ENCODE measurements around the gene UNC79.

UNC79 gene

GRCh38 chr14:93548102-93548843 lies 117.5 kb downstream of the UNC79 start:
- DNase-seq (ENCODE audit: low read depth) = no peak

- no peak for DNase-seq (ENCODE audit: low read depth)
These were observed 118.9 kb downstream of the UNC79 start for GRCh38 chr14:93549595-93549994.

DNA sequence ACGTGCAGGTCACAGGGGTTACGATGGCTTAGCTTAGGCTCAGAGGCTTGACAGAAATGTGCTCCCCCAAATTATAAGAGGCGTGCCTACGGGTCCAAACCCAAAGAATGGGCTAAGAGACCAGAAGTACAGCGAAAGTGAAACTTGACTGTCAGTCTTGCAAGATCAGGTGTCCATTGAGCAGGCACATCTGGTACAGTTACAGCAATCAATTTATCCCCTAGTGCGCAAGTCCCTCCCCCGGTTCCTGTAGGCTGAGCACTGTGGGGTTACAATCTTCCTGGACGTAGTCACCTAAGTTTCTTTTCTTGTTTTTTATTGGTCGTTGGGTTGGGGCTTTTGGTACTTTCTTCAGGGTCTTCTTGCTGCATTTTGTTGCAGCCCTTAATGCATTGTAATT lies 134.2 kb downstream of the UNC79 start:
- no peak for DNase-seq (ENCODE audit: low read depth)

- DNase-seq (ENCODE audit: low read depth) = no peak
These were observed 135.4 kb downstream of the UNC79 start for GRCh38 chr14:93566065-93566693.

- no peak for DNase-seq (ENCODE audit: low read depth)
These were observed 140.5 kb downstream of the UNC79 start for GRCh38 chr14:93571275-93571674.

DNA sequence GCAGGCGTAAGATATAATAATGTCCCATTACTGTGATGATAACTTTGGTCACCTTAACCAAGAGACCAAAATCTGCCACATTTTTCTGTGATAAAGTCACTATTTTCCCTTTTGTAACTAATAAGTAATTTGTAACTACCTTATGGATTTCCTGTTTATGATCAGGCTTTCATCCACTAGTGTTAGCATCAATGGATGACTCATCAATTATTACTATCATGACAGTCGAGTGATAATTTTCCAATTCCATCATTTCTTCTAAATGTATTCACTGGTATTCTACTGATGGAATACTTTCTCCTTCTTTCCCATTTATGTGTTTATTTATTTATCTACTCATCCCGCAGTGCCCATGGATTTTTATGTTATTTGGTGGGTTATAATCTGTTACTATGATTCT lies 148.4 kb downstream of the UNC79 start:
- DNase-seq (ENCODE audit: low read depth) = no peak

DNA sequence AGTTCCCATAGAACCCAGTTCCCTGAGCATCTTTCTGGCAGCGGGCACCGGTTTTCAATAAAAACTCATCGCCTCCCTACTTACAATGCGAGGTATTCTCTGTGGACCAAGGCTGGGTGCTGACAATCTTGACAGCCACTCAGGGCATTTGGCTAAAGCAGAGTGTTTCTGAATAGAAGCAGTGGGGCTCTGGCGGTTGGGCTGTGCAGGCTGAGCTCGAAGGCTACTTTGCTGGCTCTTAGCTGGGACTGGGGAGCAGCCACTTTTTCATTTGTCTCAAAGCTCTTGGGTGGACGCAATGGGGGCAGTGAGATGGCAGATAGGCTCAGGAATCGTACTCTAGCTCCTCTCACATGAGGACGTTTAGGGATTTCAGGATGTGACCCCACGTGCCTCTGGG lies 151.8 kb downstream of the UNC79 start:
- no peak for DNase-seq (ENCODE audit: low read depth)

DNA sequence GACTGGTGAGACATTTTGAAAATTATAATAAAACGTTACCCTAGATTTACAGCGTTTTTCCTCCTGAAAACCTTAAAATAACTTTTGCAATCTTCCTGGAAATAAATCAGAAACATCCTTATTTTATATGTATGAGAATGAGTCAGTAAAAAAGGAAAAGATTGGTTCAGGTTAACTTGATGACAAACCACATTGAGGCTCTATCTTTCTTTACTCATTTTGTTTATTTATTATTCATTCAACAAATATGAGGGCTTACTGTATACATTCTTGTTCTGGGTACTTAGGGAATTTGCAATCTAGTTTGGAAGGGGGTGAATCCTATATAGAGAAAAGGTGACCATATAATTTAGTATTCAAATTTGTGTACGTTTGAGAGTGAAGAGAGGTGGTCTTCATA lies 156.6 kb downstream of the UNC79 start:
- no peak for DNase-seq (ENCODE audit: low read depth)

DNA sequence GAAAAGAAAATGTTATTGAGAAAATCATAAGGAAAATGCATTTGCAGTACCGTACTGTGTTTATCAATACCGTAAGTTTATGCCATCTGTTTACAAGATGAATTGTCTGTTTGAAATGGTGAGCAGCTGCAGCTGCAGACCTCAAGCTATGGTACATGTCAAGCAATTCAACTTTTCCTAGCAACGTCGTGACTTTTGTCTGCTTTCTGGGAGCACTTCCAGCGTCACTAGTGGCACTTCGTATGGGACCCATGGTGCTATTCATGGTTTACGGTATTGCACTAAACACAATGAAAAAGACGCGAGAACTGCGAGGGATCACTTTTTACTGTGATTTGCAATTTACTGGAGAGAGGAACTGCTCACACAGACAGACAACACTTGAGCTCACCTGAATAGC lies 160.8 kb downstream of the UNC79 start:
- no peak for DNase-seq (ENCODE audit: low read depth)

GRCh38 chr14:93592786-93593185 lies 162.0 kb downstream of the UNC79 start:
- DNase-seq (ENCODE audit: low read depth) = no peak

DNA sequence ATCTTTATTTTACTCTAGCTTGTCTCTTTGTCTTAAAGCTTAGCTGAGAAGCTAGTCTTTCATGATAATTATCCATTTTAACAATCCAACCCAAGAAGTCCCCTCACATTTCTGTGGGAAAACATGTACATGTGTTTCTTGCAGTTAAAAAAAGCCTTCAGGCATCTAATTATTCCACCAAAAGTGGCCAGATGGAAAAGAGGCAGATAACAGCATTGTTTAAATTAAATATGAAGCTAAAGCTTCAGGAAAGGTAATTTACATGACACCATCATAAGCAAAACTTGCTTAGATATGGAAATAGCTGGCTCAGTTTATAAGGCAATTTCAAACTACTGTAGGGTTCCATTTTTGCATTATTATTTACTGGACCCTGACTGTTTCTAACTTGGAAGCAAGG lies 175.4 kb downstream of the UNC79 start:
- DNase-seq (ENCODE audit: low read depth) = no peak

GRCh38 chr14:93619176-93619793 lies 188.5 kb downstream of the UNC79 start:
- DNase-seq (ENCODE audit: low read depth) = no peak

GRCh38 chr14:93628048-93628447 lies 197.3 kb downstream of the UNC79 start:
- DNase-seq (ENCODE audit: low read depth) = no peak

GRCh38 chr14:93629643-93630042 lies 198.9 kb downstream of the UNC79 start:
- DNase-seq (ENCODE audit: low read depth) = no peak

GRCh38 chr14:93638790-93639189 lies 208.1 kb downstream of the UNC79 start:
- DNase-seq (ENCODE audit: low read depth) = no peak

DNA sequence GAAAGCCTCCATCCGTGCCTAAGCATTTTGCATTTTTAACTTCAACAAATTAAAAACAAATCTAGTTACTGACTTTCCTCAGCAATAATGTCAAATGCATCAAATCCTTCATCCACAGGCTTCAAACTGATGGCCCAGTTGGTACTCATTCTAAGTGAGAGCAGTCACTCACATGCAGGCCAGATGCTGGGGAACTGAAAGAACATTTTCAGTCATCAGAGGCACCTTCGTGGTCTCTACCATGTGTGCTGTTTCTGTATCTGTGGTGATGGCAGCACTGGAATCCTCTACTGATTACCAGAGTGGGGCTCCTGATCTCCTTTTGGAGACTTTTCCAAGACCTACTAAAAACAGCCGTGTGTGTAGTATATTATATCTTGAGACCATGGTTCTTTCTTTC lies 212.4 kb downstream of the UNC79 start:
- no peak for DNase-seq (ENCODE audit: low read depth)

DNA sequence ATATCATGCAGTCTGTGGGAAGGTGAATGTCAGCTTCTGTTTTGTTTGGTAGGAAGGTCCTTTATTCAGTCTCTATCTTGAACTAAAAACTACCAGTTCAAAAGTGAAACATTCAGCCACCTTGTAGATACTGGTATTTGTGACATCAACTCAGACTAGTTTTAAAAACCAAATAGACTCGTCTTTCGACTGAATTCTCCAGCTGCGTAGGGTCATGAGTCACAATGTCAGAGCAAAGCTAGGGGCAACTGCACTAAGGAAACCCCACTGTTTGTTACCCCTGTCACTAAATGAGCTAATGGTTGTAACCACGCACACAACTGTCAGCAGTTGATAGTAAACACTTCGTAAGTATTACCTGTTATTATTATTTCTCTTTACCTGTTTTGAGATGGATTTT lies 212.9 kb downstream of the UNC79 start:
- no peak for DNase-seq (ENCODE audit: low read depth)

- no peak for DNase-seq (ENCODE audit: low read depth)
These were observed 214.5 kb downstream of the UNC79 start for GRCh38 chr14:93645200-93645599.

DNA sequence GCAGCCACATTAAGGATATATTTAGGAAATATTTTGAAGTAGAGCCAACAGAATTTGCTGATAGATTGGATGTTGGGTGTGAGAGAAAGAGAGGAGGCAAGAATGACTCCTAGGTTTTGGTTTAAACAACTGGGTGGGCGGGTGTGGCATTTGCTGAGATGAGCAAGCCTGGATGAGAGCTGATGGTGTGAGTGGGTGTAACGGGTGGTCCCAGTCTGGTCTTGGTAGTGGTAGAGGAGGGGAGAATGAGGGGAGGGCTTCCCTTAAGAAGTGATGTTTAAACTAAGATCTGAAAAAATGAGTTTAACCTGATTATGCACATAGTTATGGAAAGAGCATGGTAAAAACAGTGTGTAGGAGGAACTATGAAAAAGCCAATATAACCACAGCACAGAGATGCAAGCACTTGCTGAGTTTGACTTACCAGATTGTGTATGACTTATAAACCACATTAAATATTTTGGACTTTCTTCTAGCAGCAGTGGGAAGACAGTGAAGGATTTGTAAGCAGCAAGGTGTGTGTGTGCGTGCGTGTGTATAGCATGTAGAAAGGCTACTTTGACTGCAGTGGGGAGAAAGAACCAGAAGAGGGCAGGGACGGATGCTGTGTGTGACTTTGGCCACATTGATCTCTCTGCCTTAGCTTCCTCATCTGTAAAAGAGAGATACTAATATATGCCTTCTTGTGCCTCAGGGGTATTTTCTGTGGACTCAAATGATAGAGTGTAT lies 217.9 kb downstream of the UNC79 start:
- no peak for DNase-seq (ENCODE audit: low read depth)

DNA sequence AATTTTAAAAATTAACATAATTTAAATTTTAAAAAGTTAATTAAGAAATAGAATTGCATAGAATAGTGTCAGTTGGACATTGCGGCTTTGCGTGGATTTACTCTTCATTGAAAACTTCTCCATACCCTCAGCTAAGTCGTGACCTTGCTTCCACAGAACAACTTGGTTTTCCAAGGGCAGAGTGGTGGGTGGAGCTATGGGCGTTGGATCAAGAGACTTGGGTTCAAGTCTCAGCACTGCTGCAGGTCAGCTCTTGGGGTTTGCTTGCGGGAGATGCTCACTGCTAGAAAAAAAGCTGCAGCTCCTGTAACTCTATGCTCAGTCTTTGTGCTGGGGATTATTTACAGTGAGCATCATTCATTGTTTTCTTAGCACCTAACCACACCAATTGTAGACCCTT lies 223.9 kb downstream of the UNC79 start:
- DNase-seq (ENCODE audit: low read depth) = no peak

GRCh38 chr14:93655078-93655750 lies 224.5 kb downstream of the UNC79 start:
- DNase-seq (ENCODE audit: low read depth) = no peak

DNA sequence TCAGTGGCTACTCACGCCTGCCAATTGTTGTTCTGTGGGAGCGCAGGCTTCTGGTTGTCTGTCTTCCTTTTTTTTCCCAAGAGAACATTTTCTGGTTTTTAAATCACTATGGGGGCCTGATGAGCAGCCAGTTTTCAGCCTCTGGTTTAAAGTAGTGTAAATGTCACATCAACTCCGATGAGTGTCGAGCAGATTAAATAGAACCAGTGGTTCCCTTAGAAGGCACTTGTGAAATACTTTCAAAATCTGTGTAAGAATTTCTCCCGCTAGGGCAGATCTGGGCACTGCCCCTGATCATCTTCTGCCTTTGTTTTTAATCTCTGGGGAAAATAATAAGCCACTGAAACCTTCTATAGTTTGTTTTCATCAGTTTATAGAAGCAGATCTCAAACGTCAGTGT lies 227.1 kb downstream of the UNC79 start:
- DNase-seq (ENCODE audit: low read depth) = no peak

Measured in stimulated activated CD8-positive, alpha-beta memory T cell treated with anti-CD3 and anti-CD28 coated beads, Interleukin-12 subunit alpha, Interleukin-12 subunit beta, amount 100 ng/mL, for 4 hours (primary cell).